Smooth muscle cell of bladder (primary cell): ENCODE data around the gene DDRGK1. TPM values are rescaled to one million over a fixed set of nuclear protein-coding genes. Genes with fewer than 3 reads are reported as not detected.

Experiments used
- total RNA-seq: library from RNA; depleted of rRNA; stranded (reverse); fragments of >200 nt; gene quantifications from 2 replicates; pipeline ENCODE4 v1.2.3, GENCODE V29; 2014

DDRGK1 gene
- 35.7 and 45.4 TPM in 2 replicates for total RNA-seq

GRCh38 chr20:3204124-3204794 is at the start of gene DDRGK1:
DDRGK1 (minus strand) TSS chr20:3204682; CDS start chr20:3204627, 55 bp downstream.

GRCh38 chr20:3239026-3239866 is 34.8 kb upstream of the DDRGK1 start, which contains the start of gene SLC4A11:
SLC4A11 (minus strand) TSS chr20:3239190; CDS start chr20:3239137, 53 bp downstream.

GRCh38 chr20:3209257-3209945 is 4.9 kb upstream of the DDRGK1 start, which contains the start of gene ITPA:
ITPA (plus strand) TSS chr20:3209498; CDS start chr20:3209552, 54 bp downstream.

GRCh38 chr20:3172933-3173609 is 31.4 kb downstream of the DDRGK1 start, which contains the start of gene LZTS3:
LZTS3 (minus strand) TSS chr20:3173549; CDS start chr20:3167163, 6,386 bp downstream.

Other genes with a start within 250 kb of the DDRGK1 start
- gene GNRH2, start 161.1 kb downstream of the DDRGK1 start, total RNA-seq, result 0.09 and 0.57 TPM in 2 replicates
- gene MRPS26, start 158.6 kb downstream of the DDRGK1 start, total RNA-seq, result 38.3 and 44.7 TPM in 2 replicates
- gene OXT, start 133.1 kb downstream of the DDRGK1 start, total RNA-seq, result 0.18 and 0.28 TPM in 2 replicates
- not detected in 2 replicates for gene AVP, start 120.0 kb downstream of the DDRGK1 start, total RNA-seq
- gene FASTKD5, start 44.8 kb downstream of the DDRGK1 start, total RNA-seq, result 8.7 and 11.7 TPM in 2 replicates
- 2.1 and 2.2 TPM in 2 replicates for gene UBOX5, start 44.8 kb downstream of the DDRGK1 start, total RNA-seq
- gene LZTS3, start 31.1 kb downstream of the DDRGK1 start, total RNA-seq, result 2.7 and 4.9 TPM in 2 replicates
- 25.1 and 30.3 TPM in 2 replicates for gene ITPA, start 4.8 kb upstream of the DDRGK1 start, total RNA-seq
- 1.0 and 1.1 TPM in 2 replicates for gene SLC4A11, start 34.5 kb upstream of the DDRGK1 start, total RNA-seq
- 8.1 and 9.2 TPM in 2 replicates for gene DNAAF9, start 203.0 kb upstream of the DDRGK1 start, total RNA-seq